A673 (cell line): Measurements from ENCODE around the gene NPHP4. TPM values are rescaled to one million over a fixed set of nuclear protein-coding genes. Genes with fewer than 3 reads are reported as not detected.

Experiments used
- BruUV-seq: library from RNA; stranded (reverse); fragments of 400-500 nt; replicated peaks from 2 replicates; lab custom pipeline; 2021; lab: Mats Ljungman, UMichigan
- CTCF ChIA-PET: fragments of 300-600 bp; sonication (Branson Sonifier 250); formaldehyde crosslinking; loops from one replicate; lab custom pipeline; 2022; ENCODE audit warnings: antibody characterized with exemption; lab: Charles Lee
- POLR2A ChIA-PET: fragments of 300-600 bp; sonication (Branson Sonifier 250); formaldehyde crosslinking; loops from one replicate; lab custom pipeline; 2022; ENCODE audit warnings: antibody characterized with exemption; ENCODE audit not compliant: low non-redundant PET; lab: Charles Lee
- DNase-seq: peaks from one replicate; pipeline ENCODE4 v3.0.0-alpha.2; 2015; ENCODE audit warnings: low spot score
- H3K27ac ChIP-seq: fragments of 200-600 bp; sonication (generic); 2 replicates; pipeline ENCODE4 v1.5.1; 2016; ENCODE audit warnings: mixed run types, low read depth, mild to moderate bottlenecking, mixed read lengths, antibody characterized with exemption, low read length; ENCODE audit not compliant: poor library complexity, severe bottlenecking
- H3K27me3 ChIP-seq: fragments of 200-600 bp; sonication (generic); replicated peaks from 2 replicates; pipeline ENCODE4 v1.6.1; 2017; ENCODE audit warnings: mixed run types, low read depth, mild to moderate bottlenecking, mixed read lengths, antibody characterized with exemption, low read length; ENCODE audit not compliant: insufficient read depth, poor library complexity
- H3K36me3 ChIP-seq: fragments of 200-600 bp; sonication (generic); 2 replicates; pipeline ENCODE4 v1.6.1; 2016; ENCODE audit warnings: mixed run types, mild to moderate bottlenecking, mixed read lengths, antibody characterized with exemption, low read length; ENCODE audit not compliant: insufficient read depth, poor library complexity, severe bottlenecking
- H3K4me1 ChIP-seq: fragments of 200-600 bp; sonication (generic); 2 replicates; pipeline ENCODE4 v1.6.1; 2017; ENCODE audit warnings: mixed run types, mild to moderate bottlenecking, mixed read lengths, antibody characterized with exemption, low read length; ENCODE audit not compliant: insufficient read depth, poor library complexity, severe bottlenecking
- H3K4me3 ChIP-seq: fragments of 200-600 bp; sonication (generic); 2 replicates; pipeline ENCODE4 v1.5.1; 2016; ENCODE audit warnings: low read depth, mixed run types, mild to moderate bottlenecking, mixed read lengths, low read length; ENCODE audit not compliant: poor library complexity, severe bottlenecking
- H3K9me3 ChIP-seq: fragments of 200-600 bp; sonication (generic); 2 replicates; pipeline ENCODE4 v1.6.1; 2016; ENCODE audit warnings: mixed run types, low read depth, mild to moderate bottlenecking, mixed read lengths, antibody characterized with exemption, low read length; ENCODE audit not compliant: poor library complexity, severe bottlenecking
- CTCF ChIP-seq: fragments of 300-800, 200-600 bp; sonication (generic); conservative IDR thresholded peaks from 2 replicates; pipeline ENCODE4 v1.5.1; 2017; ENCODE audit warnings: low read depth, mild to moderate bottlenecking, antibody characterized with exemption, low read length, moderate library complexity, mixed read lengths
- EZH2 ChIP-seq: fragments of 200-600 bp; sonication (generic); IDR thresholded peaks from 2 replicates; pipeline ENCODE4 v1.6.1; 2017; ENCODE audit warnings: borderline replicate concordance, low read depth, mild to moderate bottlenecking, mixed read lengths, antibody characterized with exemption, low read length; ENCODE audit not compliant: poor library complexity, severe bottlenecking
- intact Hi-C: fragments of 100-400 bp; cut with micrococcal nuclease; formaldehyde crosslinking; loops from one replicate; pipeline ENCODE4 v1.10.0; 2022; ENCODE audit not compliant: unreplicated experiment
- microRNA-seq: library from miRNA; unstranded; fragments of <30 nt; microRNA quantifications from one replicate; pipeline ENCODE4 v1.2.0, GENCODE V29; 2021
- total RNA-seq: library from RNA; stranded (reverse); gene quantifications from 2 replicates; pipeline ENCODE4 v1.2.3, GENCODE V29; 2021

Gene NPHP4
- total RNA-seq, 1 experiment from 2014 or later, result 27.6 TPM

- BruUV-seq, result no TSS peak
- intact Hi-C loops, result no loop called here
- Histone ChIP-seq H3K4me3 (no peak overlapping the region), H3K9me3 (no peaks in the 10 kb centered on the region), H3K4me1 (no peaks in the 10 kb centered on the region), H3K27me3 (peaks cover 5% of the 10 kb centered on the region), H3K36me3 (no peaks in the 10 kb centered on the region), H3K27ac (no peak overlapping the region)
- no peak for DNase-seq
- TF ChIP-seq CTCF, result no peak
- TF ChIP-seq EZH2, result no peak
- ChIA-PET CTCF (no interaction called here), POLR2A (no interaction called here)
Observed at GRCh38 chr1:5815211-5815610, 177.0 kb downstream of the NPHP4 start.

GRCh38 chr1:5814046-5814619 lies 178.1 kb downstream of the NPHP4 start:
- peaks cover 5% of the 10 kb centered on the region for H3K27me3 ChIP-seq
- ChIA-PET POLR2A (no interaction called here), CTCF (no interaction called here)
- BruUV-seq, result no TSS peak
- no peaks in the 10 kb centered on the region for H3K36me3 ChIP-seq
- no peak overlapping the region for H3K27ac ChIP-seq
- H3K4me3 ChIP-seq, result no peak overlapping the region
- no peak for DNase-seq
- intact Hi-C loops, result no loop called here
- no peaks in the 10 kb centered on the region for H3K4me1 ChIP-seq
- TF ChIP-seq CTCF (no peak), EZH2 (no peak)
- H3K9me3 ChIP-seq, result no peaks in the 10 kb centered on the region

- ChIA-PET POLR2A (no interaction called here), CTCF (no interaction called here)
- Histone ChIP-seq H3K27ac (no peak overlapping the region), H3K4me1 (no peaks in the 10 kb centered on the region), H3K36me3 (no peaks in the 10 kb centered on the region), H3K27me3 (peaks cover 5% of the 10 kb centered on the region), H3K4me3 (no peak overlapping the region), H3K9me3 (no peaks in the 10 kb centered on the region)
- DNase-seq, result no peak
- BruUV-seq, result no TSS peak
- intact Hi-C loops, result no loop called here
- TF ChIP-seq CTCF, result no peak
- no peak for TF ChIP-seq EZH2
Observed at GRCh38 chr1:5813480-5813879, 178.7 kb downstream of the NPHP4 start.

Small RNA genes lying within 50 kb of the gene (microRNA-seq; reads per million reads assigned to microRNA genes)
- 5.4 reads per million, percentile 18 among the genes with 10 or more reads in this experiment for gene MIR4689

Other genes starting within 250 kb of the NPHP4 start
- 6.4 and 7.7 TPM in 2 replicates for gene KCNAB2, start 53.5 kb upstream of the NPHP4 start, total RNA-seq
- gene CHD5, start 187.9 kb upstream of the NPHP4 start, total RNA-seq, result 0.22 and 0.58 TPM in 2 replicates
- 436 and 494 TPM in 2 replicates for gene RPL22, start 207.2 kb upstream of the NPHP4 start, total RNA-seq
- 6.4 and 12.5 TPM in 2 replicates for gene RNF207, start 213.7 kb upstream of the NPHP4 start, total RNA-seq
- gene ICMT, start 243.5 kb upstream of the NPHP4 start, total RNA-seq, result 94.5 and 104 TPM in 2 replicates